ENCODE measurements around the gene WNT3. TPM values are rescaled to one million over a fixed set of nuclear protein-coding genes. Genes with fewer than 3 reads are reported as not detected.

The WNT3 gene
- total RNA-seq, 4 donors from 2014 or later, result 26.7 to 57.9 (median 46.6) TPM

GRCh38 chr17:46722662-46723285 lies 95.7 kb downstream of the WNT3 start:
- 48 to 51% methylated on average over 7 of the region's 7 CpGs for WGBS, 2 donors
- intact Hi-C loops (cut with DNase I; ENCODE audit: low total_unique reads), result no loop called here
- no peak for TF ChIP-seq CTCF (IDR thresholded peaks at IDR 0.05)
- no peak for TF ChIP-seq POLR2A (IDR thresholded peaks at IDR 0.05)
- DNase-seq (ENCODE audit: low spot score in 2 of 2), result no peak
- H3K4me3 ChIP-seq (ENCODE audit: low read depth, poor library complexity, severe bottlenecking), result no peak overlapping the region

- intact Hi-C loops (cut with DNase I; ENCODE audit: low total_unique reads), result no loop called here
- H3K4me3 ChIP-seq (ENCODE audit: low read depth, poor library complexity, severe bottlenecking), result no peak overlapping the region
- no peak for TF ChIP-seq POLR2A (IDR thresholded peaks at IDR 0.05)
- TF ChIP-seq CTCF (IDR thresholded peaks at IDR 0.05), result no peak
- no peak for DNase-seq (ENCODE audit: low spot score in 2 of 2)
- 41 to 48% methylated on average over 5 of the region's 5 CpGs for WGBS, 2 donors
Measured at GRCh38 chr17:46720408-46720807, 98.1 kb downstream of the WNT3 start.

GRCh38 chr17:46719891-46720290 lies 98.6 kb downstream of the WNT3 start:
- no peak overlapping the region for H3K4me3 ChIP-seq (ENCODE audit: low read depth, poor library complexity, severe bottlenecking)
- intact Hi-C loops (cut with DNase I; ENCODE audit: low total_unique reads), result no loop called here
- no peak for DNase-seq (ENCODE audit: low spot score in 2 of 2)
- TF ChIP-seq CTCF (IDR thresholded peaks at IDR 0.05) (no peak), POLR2A (IDR thresholded peaks at IDR 0.05) (no peak)
- WGBS, 2 donors, result 54 to 59% methylated on average over 3 of the region's 3 CpGs

DNA sequence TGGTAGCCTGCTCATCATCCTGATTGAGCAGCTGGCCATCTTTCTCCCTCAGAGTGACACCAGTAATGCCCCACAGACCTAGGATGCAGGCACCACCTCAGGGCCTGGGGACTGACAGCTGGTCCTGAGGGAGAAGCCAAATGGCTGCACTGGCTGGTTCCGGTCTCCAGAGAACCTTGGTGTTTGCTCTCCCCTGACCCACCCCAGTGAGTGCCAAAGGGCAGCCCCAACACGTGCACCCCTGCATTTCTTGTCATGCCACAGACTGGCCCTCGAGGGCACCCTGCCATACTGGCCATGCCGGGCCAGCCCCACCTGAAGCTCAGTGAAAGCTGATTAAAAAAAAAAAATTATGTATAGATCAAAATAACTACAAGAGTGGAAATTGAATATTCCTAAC lies 100.5 kb downstream of the WNT3 start:
- intact Hi-C loops (cut with DNase I; ENCODE audit: low total_unique reads), result no loop called here
- TF ChIP-seq CTCF (IDR thresholded peaks at IDR 0.05) (no peak), POLR2A (IDR thresholded peaks at IDR 0.05) (no peak)
- no peak for DNase-seq (ENCODE audit: low spot score in 2 of 2)
- no peak overlapping the region for H3K4me3 ChIP-seq (ENCODE audit: low read depth, poor library complexity, severe bottlenecking)
- 98 to 100% methylated on average over 4 of the region's 4 CpGs for WGBS, 2 donors

Other genes with a start within 250 kb of the WNT3 start
- 1 to 10 TPM; 5.7 to 7.7 (median 7.0) TPM for gene ARL17A, start 239.0 kb downstream of the WNT3 start, total RNA-seq
- gene NSF, start 228.0 kb downstream of the WNT3 start, total RNA-seq, result 10 to 100 TPM; 21.0 to 33.7 (median 28.0) TPM
- gene WNT9B, start 32.9 kb upstream of the WNT3 start, total RNA-seq, result 1 to 10 TPM in 1 of 4 donors, under 1 TPM in 3; 0.75 to 1.1 (median 0.86) TPM
- gene GOSR2, start 104.5 kb upstream of the WNT3 start, total RNA-seq, result 10 to 100 TPM; 28.5 to 37.6 (median 30.3) TPM
- 1 to 10 TPM; 3.2 to 9.9 (median 6.1) TPM for gene RPRML, start 160.6 kb upstream of the WNT3 start, total RNA-seq

All from lower leg skin (tissue), 4 donors.